Neural cell (in vitro differentiated cells): ENCODE data around the gene YDJC. TPM values are rescaled to one million over a fixed set of nuclear protein-coding genes. Genes with fewer than 3 reads are reported as not detected.

Experiments
- H2AFZ ChIP-seq: fragments of 200-600, 300-800 bp; sonication (generic), shearing (Covaris generic); 2 replicates; pipeline ENCODE4 v1.6.0; 2014; ENCODE audit warnings: low read depth, mild to moderate bottlenecking, antibody characterized with exemption, low read length, moderate library complexity
- H3F3A ChIP-seq: fragments of 200-600 bp; shearing (Covaris generic); 2 replicates; pipeline ENCODE4 v1.6.1; 2016; ENCODE audit warnings: mild to moderate bottlenecking, moderate library complexity, mixed read lengths, antibody characterized with exemption, low read length; ENCODE audit not compliant: insufficient read depth, poor library complexity, severe bottlenecking
- H3K27ac ChIP-seq: fragments of 200-600, 300-800 bp; sonication (generic), shearing (Covaris generic); 2 replicates; pipeline ENCODE4 v1.5.1; 2014; ENCODE audit warnings: mild to moderate bottlenecking, low read length, moderate library complexity
- H3K27me3 ChIP-seq: fragments of 300-800, 200-600 bp; sonication (generic), shearing (Covaris generic); 2 replicates; pipeline ENCODE4 v1.6.0; 2014; ENCODE audit warnings: mild to moderate bottlenecking, low read depth, low read length, moderate library complexity; ENCODE audit not compliant: insufficient read depth
- H3K36me3 ChIP-seq: fragments of 300-800, 200-600 bp; sonication (generic), shearing (Covaris generic); 2 replicates; pipeline ENCODE4 v1.5.1; 2014; ENCODE audit warnings: mild to moderate bottlenecking, antibody characterized with exemption, low read length, moderate library complexity; ENCODE audit not compliant: insufficient read depth
- H3K4me2 ChIP-seq: fragments of 300-800, 200-600 bp; sonication (generic), shearing (Covaris generic); 2 replicates; pipeline ENCODE4 v1.6.0; 2014; ENCODE audit warnings: mild to moderate bottlenecking, low read length
- H3K4me3 ChIP-seq: fragments of 300-800, 200-600 bp; sonication (generic), shearing (Covaris generic); 2 replicates; pipeline ENCODE4 v1.5.1; 2014; ENCODE audit warnings: mild to moderate bottlenecking, low read length, moderate library complexity
- H3K79me2 ChIP-seq: fragments of 200-600 bp; shearing (Covaris generic); replicated peaks from 2 replicates; pipeline ENCODE4 v1.6.0; 2014; ENCODE audit warnings: mild to moderate bottlenecking, low read length, moderate library complexity; ENCODE audit not compliant: insufficient read depth
- H3K9ac ChIP-seq: fragments of 300-800, 200-600 bp; sonication (generic), shearing (Covaris generic); 2 replicates; pipeline ENCODE4 v1.6.1; 2016; ENCODE audit warnings: mild to moderate bottlenecking, low read length, mixed read lengths
- H3K9me2 ChIP-seq: fragments of 200-600 bp; shearing (Covaris generic); 2 replicates; pipeline ENCODE4 v1.6.1; 2016; ENCODE audit warnings: mild to moderate bottlenecking, low read length, mixed read lengths; ENCODE audit not compliant: insufficient read depth
- H3K9me3 ChIP-seq: fragments of 200-600, 300-800 bp; sonication (generic), shearing (Covaris generic); 2 replicates; pipeline ENCODE4 v1.6.1; 2016; ENCODE audit warnings: mild to moderate bottlenecking, mixed run types, low read length, moderate library complexity, mixed read lengths
- H4K20me1 ChIP-seq: fragments of 200-600 bp; shearing (Covaris generic); 2 replicates; pipeline ENCODE4 v1.6.1; 2016; ENCODE audit warnings: mild to moderate bottlenecking, mixed run types; ENCODE audit not compliant: insufficient read depth
- EP300 ChIP-seq: fragments of 450-650 bp; conservative IDR thresholded peaks from 2 replicates; pipeline ENCODE4 v1.6.1; 2014; ENCODE audit warnings: antibody characterized with exemption, mild to moderate bottlenecking, moderate library complexity; ENCODE audit not compliant: poor library complexity, severe bottlenecking
- EZH2 ChIP-seq: fragments of 200-600, 300-800 bp; shearing (Covaris generic), sonication (generic); IDR thresholded peaks from 2 replicates; pipeline ENCODE4 v1.6.1; 2014; ENCODE audit warnings: antibody characterized with exemption, low read length, borderline replicate concordance, mild to moderate bottlenecking; ENCODE audit not compliant: insufficient read depth, poor library complexity, severe bottlenecking
- MXI1 ChIP-seq: fragments of 450-650 bp; conservative IDR thresholded peaks from 2 replicates; pipeline ENCODE4 v1.6.1; 2014; ENCODE audit warnings: antibody characterized with exemption, mild to moderate bottlenecking; ENCODE audit not compliant: poor library complexity, severe bottlenecking
- POLR2AphosphoS5 ChIP-seq: IDR thresholded peaks from 2 replicates; pipeline ENCODE4 v1.6.1; 2012
- RAD21 ChIP-seq: fragments of 450-650 bp; conservative IDR thresholded peaks from 2 replicates; pipeline ENCODE4 v1.6.1; 2014; ENCODE audit warnings: antibody characterized with exemption, mild to moderate bottlenecking, moderate library complexity
- SMC3 ChIP-seq: fragments of 450-650 bp; conservative IDR thresholded peaks from 2 replicates; pipeline ENCODE4 v1.6.1; 2014; ENCODE audit warnings: antibody characterized with exemption, mild to moderate bottlenecking, moderate library complexity; ENCODE audit not compliant: poor library complexity
- TAF1 ChIP-seq: IDR thresholded peaks from 2 replicates; pipeline ENCODE4 v1.6.1; 2012; ENCODE audit warnings: low read depth
- polyA plus RNA-seq: library from polyadenylated mRNA; depleted of rRNA; stranded (reverse); fragments of >200 nt; gene quantifications from 2 replicates; pipeline ENCODE4 v1.2.3, GENCODE V29; 2014
- TF ChIP-seq, protein P1 (sequence below): IDR thresholded peaks from 2 replicates; pipeline ENCODE4 v1.6.1; 2012; ENCODE audit warnings: borderline replicate concordance
- TF ChIP-seq, protein P2 (sequence below): fragments of 450-650 bp; IDR thresholded peaks from 2 replicates; pipeline ENCODE4 v1.5.1; 2014; ENCODE audit warnings: antibody characterized with exemption, mild to moderate bottlenecking, moderate library complexity; ENCODE audit not compliant: poor library complexity, severe bottlenecking

The YDJC gene
- polyA plus RNA-seq, 1 donor from 2014 or later: 20.0 TPM

DNA sequence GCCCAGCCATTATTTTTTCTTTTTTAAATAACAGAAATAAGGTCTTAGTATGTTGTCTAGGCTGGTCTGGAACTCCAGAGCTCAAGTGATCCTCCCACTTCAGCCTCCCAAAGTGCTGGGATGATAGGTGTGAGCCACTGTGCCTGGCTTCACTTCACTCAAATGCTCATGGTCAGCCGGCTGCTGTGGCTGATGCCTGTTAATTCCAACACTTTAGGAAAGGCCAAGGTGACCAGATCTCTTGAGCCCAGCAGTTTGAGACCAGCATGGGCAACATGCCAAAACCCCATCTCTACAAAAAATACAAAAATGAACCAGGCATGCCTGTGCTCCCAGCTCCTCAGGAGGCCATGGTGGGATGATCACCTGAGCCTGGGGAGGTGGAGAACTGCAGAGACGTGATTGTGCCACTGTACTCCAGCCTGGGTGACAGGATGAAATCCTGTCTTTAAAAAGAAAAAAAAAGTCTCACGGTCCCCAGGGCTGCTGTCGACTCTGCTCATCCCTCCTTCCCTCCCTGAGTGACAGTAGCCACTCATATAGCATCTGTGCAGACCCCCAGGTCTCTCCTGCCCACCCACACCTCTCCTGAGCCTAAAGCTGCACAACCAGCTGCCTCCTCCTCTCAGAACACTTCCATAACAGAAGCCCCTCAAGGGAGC, 3.6 kb downstream of the YDJC start:
- Histone ChIP-seq H2AFZ (no peak overlapping the region), H3K4me2 (no peak overlapping the region), H3K9ac (no peak overlapping the region), H3K27me3 (no peaks in the 10 kb centered on the region), H3K9me2 (no peaks in the 10 kb centered on the region), H3K36me3 (no peaks in the 10 kb centered on the region), H3K79me2 (no peaks in the 10 kb centered on the region), H3K4me3 (no peak overlapping the region), H3K27ac (no peak overlapping the region), H3K9me3 (no peaks in the 10 kb centered on the region), H3F3A (no peaks in the 10 kb centered on the region), H4K20me1 (no peaks in the 10 kb centered on the region)
- no peak for TF ChIP-seq EP300
- TF ChIP-seq MXI1: no peak
- TF ChIP-seq, protein P1, sequence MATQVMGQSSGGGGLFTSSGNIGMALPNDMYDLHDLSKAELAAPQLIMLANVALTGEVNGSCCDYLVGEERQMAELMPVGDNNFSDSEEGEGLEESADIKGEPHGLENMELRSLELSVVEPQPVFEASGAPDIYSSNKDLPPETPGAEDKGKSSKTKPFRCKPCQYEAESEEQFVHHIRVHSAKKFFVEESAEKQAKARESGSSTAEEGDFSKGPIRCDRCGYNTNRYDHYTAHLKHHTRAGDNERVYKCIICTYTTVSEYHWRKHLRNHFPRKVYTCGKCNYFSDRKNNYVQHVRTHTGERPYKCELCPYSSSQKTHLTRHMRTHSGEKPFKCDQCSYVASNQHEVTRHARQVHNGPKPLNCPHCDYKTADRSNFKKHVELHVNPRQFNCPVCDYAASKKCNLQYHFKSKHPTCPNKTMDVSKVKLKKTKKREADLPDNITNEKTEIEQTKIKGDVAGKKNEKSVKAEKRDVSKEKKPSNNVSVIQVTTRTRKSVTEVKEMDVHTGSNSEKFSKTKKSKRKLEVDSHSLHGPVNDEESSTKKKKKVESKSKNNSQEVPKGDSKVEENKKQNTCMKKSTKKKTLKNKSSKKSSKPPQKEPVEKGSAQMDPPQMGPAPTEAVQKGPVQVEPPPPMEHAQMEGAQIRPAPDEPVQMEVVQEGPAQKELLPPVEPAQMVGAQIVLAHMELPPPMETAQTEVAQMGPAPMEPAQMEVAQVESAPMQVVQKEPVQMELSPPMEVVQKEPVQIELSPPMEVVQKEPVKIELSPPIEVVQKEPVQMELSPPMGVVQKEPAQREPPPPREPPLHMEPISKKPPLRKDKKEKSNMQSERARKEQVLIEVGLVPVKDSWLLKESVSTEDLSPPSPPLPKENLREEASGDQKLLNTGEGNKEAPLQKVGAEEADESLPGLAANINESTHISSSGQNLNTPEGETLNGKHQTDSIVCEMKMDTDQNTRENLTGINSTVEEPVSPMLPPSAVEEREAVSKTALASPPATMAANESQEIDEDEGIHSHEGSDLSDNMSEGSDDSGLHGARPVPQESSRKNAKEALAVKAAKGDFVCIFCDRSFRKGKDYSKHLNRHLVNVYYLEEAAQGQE: no peak
- no peak for TF ChIP-seq POLR2AphosphoS5
- no peak for TF ChIP-seq TAF1
- no peak for TF ChIP-seq SMC3
- no peak for TF ChIP-seq RAD21
- TF ChIP-seq EZH2: no peak
- TF ChIP-seq, protein P2, sequence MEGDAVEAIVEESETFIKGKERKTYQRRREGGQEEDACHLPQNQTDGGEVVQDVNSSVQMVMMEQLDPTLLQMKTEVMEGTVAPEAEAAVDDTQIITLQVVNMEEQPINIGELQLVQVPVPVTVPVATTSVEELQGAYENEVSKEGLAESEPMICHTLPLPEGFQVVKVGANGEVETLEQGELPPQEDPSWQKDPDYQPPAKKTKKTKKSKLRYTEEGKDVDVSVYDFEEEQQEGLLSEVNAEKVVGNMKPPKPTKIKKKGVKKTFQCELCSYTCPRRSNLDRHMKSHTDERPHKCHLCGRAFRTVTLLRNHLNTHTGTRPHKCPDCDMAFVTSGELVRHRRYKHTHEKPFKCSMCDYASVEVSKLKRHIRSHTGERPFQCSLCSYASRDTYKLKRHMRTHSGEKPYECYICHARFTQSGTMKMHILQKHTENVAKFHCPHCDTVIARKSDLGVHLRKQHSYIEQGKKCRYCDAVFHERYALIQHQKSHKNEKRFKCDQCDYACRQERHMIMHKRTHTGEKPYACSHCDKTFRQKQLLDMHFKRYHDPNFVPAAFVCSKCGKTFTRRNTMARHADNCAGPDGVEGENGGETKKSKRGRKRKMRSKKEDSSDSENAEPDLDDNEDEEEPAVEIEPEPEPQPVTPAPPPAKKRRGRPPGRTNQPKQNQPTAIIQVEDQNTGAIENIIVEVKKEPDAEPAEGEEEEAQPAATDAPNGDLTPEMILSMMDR: no peak

DNA sequence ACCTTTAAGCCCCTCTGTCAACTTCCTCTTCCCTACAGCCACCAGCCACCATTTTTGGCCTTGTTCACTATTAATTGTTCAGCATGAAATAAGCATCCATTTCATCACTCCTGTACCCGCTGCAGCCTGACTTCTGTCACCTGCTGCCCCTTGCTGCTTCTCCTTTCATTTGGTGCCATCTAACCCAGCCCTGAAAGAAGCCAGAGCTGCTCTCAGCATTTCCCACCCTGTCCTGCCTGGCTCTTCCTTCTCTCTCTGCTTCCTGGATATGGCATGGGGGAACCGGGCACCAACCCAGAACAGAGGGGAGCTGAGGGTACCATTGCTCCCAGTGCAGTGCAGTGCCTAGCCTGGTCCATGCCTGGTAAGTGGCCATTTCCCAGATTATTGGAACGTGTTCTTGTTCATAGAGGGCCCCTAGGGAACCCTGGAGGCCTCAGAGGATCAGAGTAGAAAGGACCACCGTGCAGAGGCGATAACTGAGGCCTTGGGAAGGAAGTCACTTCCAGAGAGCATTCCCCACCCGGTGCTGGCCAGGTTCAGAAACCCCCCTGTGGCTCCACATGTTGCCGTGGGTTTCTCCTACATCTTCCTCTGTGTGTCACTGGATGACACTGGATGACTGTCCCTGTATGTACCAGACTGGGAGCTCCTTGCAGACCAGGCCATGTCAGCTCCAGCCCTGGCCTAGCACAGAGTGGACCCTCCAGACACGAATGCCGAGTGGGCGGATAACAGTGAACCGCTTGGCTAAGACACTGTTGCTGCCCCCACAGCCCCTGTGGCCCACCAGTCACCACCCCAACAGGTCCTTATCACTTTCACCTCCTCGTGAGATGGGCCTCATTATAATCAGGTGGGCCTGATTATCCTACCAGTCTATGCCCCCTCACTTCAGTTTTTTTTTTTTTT, 4.7 kb downstream of the YDJC start:
- Histone ChIP-seq H3K9me2 (no peaks in the 10 kb centered on the region), H3F3A (no peaks in the 10 kb centered on the region), H3K9ac (no peak overlapping the region), H3K36me3 (no peaks in the 10 kb centered on the region), H3K27ac (no peak overlapping the region), H3K79me2 (no peaks in the 10 kb centered on the region), H3K9me3 (no peaks in the 10 kb centered on the region), H4K20me1 (no peaks in the 10 kb centered on the region), H2AFZ (no peak overlapping the region), H3K27me3 (no peaks in the 10 kb centered on the region), H3K4me2 (no peak overlapping the region), H3K4me3 (no peak overlapping the region)
- TF ChIP-seq EP300: no peak
- TF ChIP-seq TAF1: no peak
- TF ChIP-seq RAD21: no peak
- TF ChIP-seq, protein P2: no peak
- TF ChIP-seq, protein P1: no peak
- TF ChIP-seq MXI1: no peak
- no peak for TF ChIP-seq EZH2
- TF ChIP-seq POLR2AphosphoS5: no peak
